Measurements from ENCODE around the gene KCTD11.
"Not testable (repeated sequence)": the region's sequence is repeated elsewhere in the genome, so short reads cannot be mapped to it uniquely, and the experiment has no call there.

GRCh38 chr17:7335765-7336164 is 16.2 kb upstream of the KCTD11 start:
- TF ChIP-seq, protein P1, sequence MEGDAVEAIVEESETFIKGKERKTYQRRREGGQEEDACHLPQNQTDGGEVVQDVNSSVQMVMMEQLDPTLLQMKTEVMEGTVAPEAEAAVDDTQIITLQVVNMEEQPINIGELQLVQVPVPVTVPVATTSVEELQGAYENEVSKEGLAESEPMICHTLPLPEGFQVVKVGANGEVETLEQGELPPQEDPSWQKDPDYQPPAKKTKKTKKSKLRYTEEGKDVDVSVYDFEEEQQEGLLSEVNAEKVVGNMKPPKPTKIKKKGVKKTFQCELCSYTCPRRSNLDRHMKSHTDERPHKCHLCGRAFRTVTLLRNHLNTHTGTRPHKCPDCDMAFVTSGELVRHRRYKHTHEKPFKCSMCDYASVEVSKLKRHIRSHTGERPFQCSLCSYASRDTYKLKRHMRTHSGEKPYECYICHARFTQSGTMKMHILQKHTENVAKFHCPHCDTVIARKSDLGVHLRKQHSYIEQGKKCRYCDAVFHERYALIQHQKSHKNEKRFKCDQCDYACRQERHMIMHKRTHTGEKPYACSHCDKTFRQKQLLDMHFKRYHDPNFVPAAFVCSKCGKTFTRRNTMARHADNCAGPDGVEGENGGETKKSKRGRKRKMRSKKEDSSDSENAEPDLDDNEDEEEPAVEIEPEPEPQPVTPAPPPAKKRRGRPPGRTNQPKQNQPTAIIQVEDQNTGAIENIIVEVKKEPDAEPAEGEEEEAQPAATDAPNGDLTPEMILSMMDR (conservative IDR thresholded peaks at IDR 0.05; ENCODE audit: low read length) = not testable (repeated sequence)
- TF ChIP-seq EZH2phosphoT487 (IDR thresholded peaks at IDR 0.05; ENCODE audit: borderline replicate concordance, low read depth, low read length) = not testable (repeated sequence)
